Activated CD4-positive, alpha-beta T cell treated with anti-CD3 and anti-CD28 coated beads, Interleukin-2, amount 50 U/mL, for 48 hours (primary cell): ENCODE results near the gene PDGFC.

Experiments
- DNase-seq, 2 experiments: peaks; one replicate each; pipeline ENCODE4 v3.0.0-alpha.2; 2020

Gene PDGFC

GRCh38 chr4:156732634-156733033 lies 239.0 kb downstream of the PDGFC start:
- no peak for DNase-seq

DNA sequence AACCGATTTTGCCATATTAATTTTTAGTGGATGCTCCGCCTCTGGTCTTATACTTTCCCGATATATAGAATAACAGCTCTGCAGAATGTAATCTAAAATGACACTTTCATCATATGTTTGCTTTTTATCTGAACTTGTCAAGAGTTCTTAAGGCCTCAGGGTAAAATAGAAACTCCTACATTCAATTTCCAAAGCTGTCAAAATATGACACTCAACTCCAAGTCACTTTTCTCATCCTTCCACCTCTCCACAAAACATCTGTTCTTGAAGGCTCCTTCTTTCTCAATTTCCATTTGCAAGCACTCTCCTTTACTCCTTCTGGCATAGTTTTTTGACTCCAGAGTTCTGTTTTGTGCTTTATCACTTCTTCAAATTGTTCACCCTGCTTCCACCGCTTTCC lies 242.2 kb downstream of the PDGFC start:
- no peak for DNase-seq

- DNase-seq, result no peak
Observed at GRCh38 chr4:156725257-156725656, 246.3 kb downstream of the PDGFC start.

DNA sequence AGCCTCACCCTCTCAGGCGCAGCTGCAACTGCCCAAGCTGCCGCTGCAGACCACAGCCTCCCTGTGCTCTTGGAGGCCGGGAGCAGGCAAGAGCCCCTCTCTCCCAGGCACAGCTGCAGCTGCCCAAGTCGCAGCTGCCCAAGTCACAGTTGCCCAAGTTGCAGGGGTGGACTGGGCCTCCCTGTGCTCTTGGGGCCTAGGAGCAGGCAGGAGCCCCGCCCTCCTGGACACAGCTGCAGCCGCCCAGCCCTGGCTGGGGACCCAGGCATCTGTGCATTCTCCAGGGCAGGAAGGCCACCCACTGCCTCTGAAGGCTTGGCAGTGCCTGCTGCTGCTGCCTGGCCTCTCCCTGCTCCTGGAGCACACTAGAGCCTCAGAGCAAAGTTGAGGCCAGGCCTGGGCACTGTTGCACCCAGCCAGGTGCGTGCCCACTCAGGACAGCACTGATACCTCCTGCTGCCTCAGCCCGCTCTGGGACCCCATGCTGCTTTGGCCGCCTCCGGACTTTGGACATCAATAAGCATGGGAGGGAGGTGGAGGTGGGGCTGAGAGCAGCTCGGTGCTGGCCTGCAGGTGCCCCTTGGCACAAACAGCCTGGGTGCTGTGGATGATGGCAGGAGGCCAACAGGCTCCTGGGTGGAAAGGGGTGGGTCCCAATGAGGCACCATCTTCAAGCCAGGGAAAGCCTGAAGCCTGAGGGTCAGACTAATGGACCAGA lies 247.5 kb downstream of the PDGFC start:
- no peak for DNase-seq

- DNase-seq, result no peak
Observed at GRCh38 chr4:156718226-156718625, 253.4 kb downstream of the PDGFC start.

- no peak for DNase-seq
Observed at GRCh38 chr4:156711193-156711590, 260.4 kb downstream of the PDGFC start.
